ENCODE data around the gene KRT3. TPM values are rescaled to one million over a fixed set of nuclear protein-coding genes. Genes with fewer than 3 reads are reported as not detected.

The KRT3 gene
- total RNA-seq, 1 experiment from 2014 or later: not detected

GRCh38 chr12:52835271-52836041 is 39.5 kb upstream of the KRT3 start:
- no TSS peak for BruUV-seq (replicated peaks)
- CTCF ChIA-PET: no interaction called here
- no peak overlapping the region for H3K4me3 Mint-ChIP-seq (ENCODE audit: low read depth, unreplicated experiment)

DNA sequence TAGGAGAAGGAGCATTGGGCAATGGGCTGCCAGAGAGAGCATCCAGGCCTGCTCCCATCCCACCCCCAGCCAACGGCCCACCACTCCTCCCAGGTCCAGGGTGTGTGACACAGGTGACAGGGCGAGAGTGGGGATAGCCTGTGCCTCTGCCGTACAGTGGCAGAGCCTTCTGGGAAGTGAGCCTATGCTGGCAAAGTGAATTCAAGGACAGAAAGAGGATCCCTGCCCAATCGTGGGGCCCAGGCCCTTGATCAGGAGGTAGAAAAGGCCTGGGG is 38.7 kb upstream of the KRT3 start:
- no peak for TF ChIP-seq CTCF (IDR thresholded peaks at IDR 0.05; ENCODE audit: unreplicated experiment)
- intact Hi-C loops (cut with micrococcal nuclease; ENCODE audit: unreplicated experiment): no loop called here
- no peaks in the 10 kb centered on the region for H3K36me3 Mint-ChIP-seq (ENCODE audit: insufficient read depth, unreplicated experiment)
- BruUV-seq (replicated peaks): no TSS peak
- CTCF ChIA-PET: no interaction called here
- no peak for DNase-seq
- peaks cover 11% of the 10 kb centered on the region for H3K27me3 Mint-ChIP-seq (ENCODE audit: unreplicated experiment)
- peaks cover 22% of the 10 kb centered on the region for H3K4me1 Mint-ChIP-seq (ENCODE audit: low read depth, unreplicated experiment)
- no peak overlapping the region for H3K4me3 Mint-ChIP-seq (ENCODE audit: low read depth, unreplicated experiment)
- no peaks in the 10 kb centered on the region for H3K9me3 Mint-ChIP-seq (ENCODE audit: low read depth, unreplicated experiment)
- no peak overlapping the region for H3K27ac Mint-ChIP-seq (ENCODE audit: unreplicated experiment)

More at GRCh38 chr12:52835271-52836041, 39.5 kb upstream of the KRT3 start:
- intact Hi-C loops (cut with micrococcal nuclease; ENCODE audit: unreplicated experiment): no loop called here
- Mint-ChIP-seq H3K27ac (ENCODE audit: unreplicated experiment) (no peak overlapping the region), H3K27me3 (ENCODE audit: unreplicated experiment) (peaks cover 16% of the 10 kb centered on the region), H3K4me1 (ENCODE audit: low read depth, unreplicated experiment) (peaks cover 22% of the 10 kb centered on the region), H3K9me3 (ENCODE audit: low read depth, unreplicated experiment) (no peaks in the 10 kb centered on the region), H3K36me3 (ENCODE audit: insufficient read depth, unreplicated experiment) (no peaks in the 10 kb centered on the region)
- no peak for DNase-seq
- no peak for TF ChIP-seq CTCF (IDR thresholded peaks at IDR 0.05; ENCODE audit: unreplicated experiment)

- H3K36me3 Mint-ChIP-seq (ENCODE audit: insufficient read depth, unreplicated experiment): no peaks in the 10 kb centered on the region
- H3K4me1 Mint-ChIP-seq (ENCODE audit: low read depth, unreplicated experiment): peaks cover 22% of the 10 kb centered on the region
- CTCF ChIA-PET: interaction anchor here (0.6 kb wide), 1 partner anchor 797 kb away, joined by 6 read pairs; no protein-coding TSS in a partner anchor
- intact Hi-C loops (cut with micrococcal nuclease; ENCODE audit: unreplicated experiment): no loop called here
- DNase-seq: no peak
- TF ChIP-seq CTCF (IDR thresholded peaks at IDR 0.05; ENCODE audit: unreplicated experiment): no peak
- no peaks in the 10 kb centered on the region for H3K9me3 Mint-ChIP-seq (ENCODE audit: low read depth, unreplicated experiment)
- H3K27me3 Mint-ChIP-seq (ENCODE audit: unreplicated experiment): peaks cover 6% of the 10 kb centered on the region
- no peak within 1 kb of the TSS for H3K27ac Mint-ChIP-seq (ENCODE audit: unreplicated experiment)
- BruUV-seq (replicated peaks): no TSS peak
- H3K4me3 Mint-ChIP-seq (ENCODE audit: low read depth, unreplicated experiment): no peak within 1 kb of the TSS
Measured at GRCh38 chr12:52833922-52834726, 38.2 kb upstream of the KRT3 start, which contains the start of gene KRT79. Gene KRT79 (minus strand): TSS chr12:52834311. CDS start chr12:52834260, 51 bp downstream.

DNA sequence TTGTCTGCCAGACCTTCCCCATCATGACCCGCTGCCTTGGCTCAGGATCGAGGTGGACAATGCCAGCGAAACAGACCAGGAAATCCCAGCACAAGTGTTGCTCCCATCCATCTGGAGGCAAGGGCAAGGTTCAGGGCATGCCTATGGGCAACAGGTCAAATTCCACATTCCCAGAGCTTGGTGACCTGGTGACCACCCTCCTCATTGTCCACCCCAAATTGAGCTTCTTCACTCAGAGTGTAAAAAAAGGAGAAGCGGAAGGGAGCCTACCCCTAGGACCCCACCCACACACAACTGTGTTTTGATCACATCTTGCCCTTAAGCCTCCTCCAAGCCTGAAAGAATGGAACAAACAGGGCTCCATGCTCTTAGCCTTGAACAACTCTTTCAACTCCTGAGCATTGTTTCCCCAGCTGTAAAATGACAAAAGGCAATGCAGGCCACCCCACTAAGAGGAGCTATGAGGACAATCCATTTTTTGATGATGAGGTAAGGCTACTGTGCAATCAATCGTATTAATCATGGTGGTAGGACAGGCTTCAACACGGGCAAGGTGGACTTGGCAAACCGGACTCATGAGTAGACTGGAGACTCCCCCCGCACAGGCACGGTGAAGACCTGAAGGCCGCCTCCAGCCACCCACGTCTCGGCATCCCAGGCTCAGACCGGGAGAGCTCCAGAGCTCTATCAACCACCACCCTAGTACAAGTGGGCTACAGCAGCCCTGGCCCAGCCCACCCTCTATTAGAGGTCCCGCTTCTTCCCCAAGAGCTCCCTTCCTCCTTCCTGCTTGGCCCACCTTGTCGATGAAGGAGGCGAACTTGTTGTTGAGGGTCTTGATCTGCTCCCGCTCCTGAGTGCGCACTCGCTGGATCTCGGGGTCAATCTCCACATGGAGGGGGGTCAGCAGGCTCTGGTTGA is 37.3 kb upstream of the KRT3 start:
- no TSS peak for BruUV-seq (replicated peaks)
- Mint-ChIP-seq H3K4me3 (ENCODE audit: low read depth, unreplicated experiment) (no peak overlapping the region), H3K36me3 (ENCODE audit: insufficient read depth, unreplicated experiment) (no peaks in the 10 kb centered on the region), H3K27me3 (ENCODE audit: unreplicated experiment) (no peaks in the 10 kb centered on the region), H3K27ac (ENCODE audit: unreplicated experiment) (no peak overlapping the region), H3K9me3 (ENCODE audit: low read depth, unreplicated experiment) (no peaks in the 10 kb centered on the region), H3K4me1 (ENCODE audit: low read depth, unreplicated experiment) (peaks cover 22% of the 10 kb centered on the region)
- DNase-seq: no peak
- CTCF ChIA-PET: interaction anchor here (0.6 kb wide), 1 partner anchor 796 kb away, joined by 6 read pairs; no protein-coding TSS in a partner anchor
- no peak for TF ChIP-seq CTCF (IDR thresholded peaks at IDR 0.05; ENCODE audit: unreplicated experiment)
- intact Hi-C loops (cut with micrococcal nuclease; ENCODE audit: unreplicated experiment): no loop called here
